Lung (tissue), 11 donors: ENCODE results near the gene CFB. TPM values are rescaled to one million over a fixed set of nuclear protein-coding genes. Genes with fewer than 3 reads are reported as not detected.
"Not testable (repeated sequence)": the region's sequence is repeated elsewhere in the genome, so short reads cannot be mapped to it uniquely, and the experiment has no call there.

ENCODE experiments used
- ATAC-seq: fragments of 200-7000 bp; cut with Tn5 transposase; one replicate; pipeline ENCODE4 v1.9.1; 2020; ENCODE audit warnings: moderate number of reproducible peaks; ENCODE audit not compliant: insufficient read depth, low FRiP score
- DNase-seq, 3 donors: peaks; one replicate each; pipeline ENCODE4 v3.0.0-alpha.2; 2013 to 2017
- H3K27ac ChIP-seq, 2 donors: one replicate each; pipeline ENCODE4 v1.5.1; 2013; ENCODE audit warnings: mild to moderate bottlenecking in 2 of 2, moderate library complexity in 2 of 2, control low read depth in 1 of 2, inconsistent platforms in 1 of 2, low read depth in 1 of 2, low read length in 1 of 2
- H3K27me3 ChIP-seq, 3 donors: one replicate each; pipeline ENCODE4 v1.5.1; 2013; ENCODE audit warnings: low read length in 2 of 3; ENCODE audit not compliant: control insufficient read depth in 3 of 3, insufficient read depth in 3 of 3
- H3K36me3 ChIP-seq, 4 donors: one replicate each; pipeline ENCODE4 v1.5.1; 2013; ENCODE audit warnings: low read length in 4 of 4, mild to moderate bottlenecking in 1 of 4, moderate library complexity in 1 of 4; ENCODE audit not compliant: control insufficient read depth in 4 of 4, insufficient read depth in 4 of 4
- H3K4me1 ChIP-seq, 5 donors: one replicate each; pipeline ENCODE4 v1.5.1; 2013; ENCODE audit warnings: low read length in 5 of 5, mild to moderate bottlenecking in 2 of 5, moderate library complexity in 1 of 5; ENCODE audit not compliant: control insufficient read depth in 5 of 5, insufficient read depth in 5 of 5
- H3K4me3 ChIP-seq: one replicate; pipeline ENCODE4 v1.5.1; 2013; ENCODE audit warnings: mild to moderate bottlenecking, control low read depth, moderate library complexity
- H3K9ac ChIP-seq, 2 donors: one replicate each; pipeline ENCODE4 v1.5.1; 2013; ENCODE audit warnings: low read length in 2 of 2, control low read depth in 1 of 2; ENCODE audit not compliant: insufficient read depth in 1 of 2
- H3K9me3 ChIP-seq, 4 donors: one replicate each; pipeline ENCODE4 v1.5.1; 2013; ENCODE audit warnings: low read length in 3 of 4, mild to moderate bottlenecking in 1 of 4, moderate library complexity in 1 of 4; ENCODE audit not compliant: control insufficient read depth in 4 of 4, insufficient read depth in 3 of 4
- WGBS, 2 donors: extraction: QIAGEN DNeasy Blood & Tissue Kit; methylation state at CpG; one replicate each; pipeline ENCODE4 v1.1.7; 2013; 5-methylcytosine and 5-hydroxymethylcytosine counted together
- polyA plus RNA-seq, 2 donors: library from polyadenylated mRNA; stranded (reverse); fragments of 200-250 nt; gene quantifications; one replicate each; pipeline ENCODE4 v1.2.1, GENCODE V29; 2013
- small RNA-seq: library from RNA; depleted of rRNA; stranded (forward); fragments of <200 nt; gene quantifications from one replicate; pipeline ENCODE3, GENCODE V24; 2014; ENCODE audit warnings: low replicate concordance
- total RNA-seq, 2 donors: library from RNA; depleted of rRNA in 1 of 2; stranded (reverse); fragments of >200 nt in 1 of 2; gene quantifications; one replicate each; pipeline ENCODE4 v1.2.1, GENCODE V29; 2014 to 2021
- donor health status: Bipolar disorder and iron deficiency.
- donor health status: healthy.
- donor health status: DM: yes; HTN: yes; CAD: no.

Gene CFB
- total and polyA plus RNA-seq, 4 donors = 173 to 297 (median 234) TPM

GRCh38 chr6:31994421-31994820, 48.5 kb downstream of the CFB start:
- H3K9me3 ChIP-seq, H3K27me3 ChIP-seq, H3K36me3 ChIP-seq, H3K27ac ChIP-seq, DNase-seq, H3K9ac ChIP-seq, ATAC-seq, H3K4me3 ChIP-seq, H3K4me1 ChIP-seq: not testable (repeated sequence)
- 97 to 100% methylated on average over 7 to 9 of the region's 14 CpGs for whole genome bisulfite sequencing, 2 donors

DNA sequence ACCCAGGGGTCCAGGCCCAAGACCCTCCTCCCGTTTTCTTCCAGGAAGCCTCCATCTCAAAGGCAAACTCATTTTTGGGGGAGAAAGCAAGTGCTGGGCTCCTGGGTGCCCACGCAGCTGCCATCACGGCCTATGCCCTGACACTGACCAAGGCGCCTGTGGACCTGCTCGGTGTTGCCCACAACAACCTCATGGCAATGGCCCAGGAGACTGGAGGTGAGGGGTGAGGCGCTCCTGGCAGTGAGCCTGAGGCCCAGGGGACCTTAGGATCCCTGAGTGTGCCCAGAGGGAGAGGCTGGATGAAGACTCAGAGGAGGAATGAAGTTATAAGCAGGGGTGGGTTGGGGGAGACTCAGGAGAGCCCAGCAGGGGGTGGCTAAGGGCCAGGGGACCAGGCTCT, 50.5 kb downstream of the CFB start:
- H3K27ac ChIP-seq, H3K4me3 ChIP-seq, H3K27me3 ChIP-seq, H3K9me3 ChIP-seq, ATAC-seq, H3K36me3 ChIP-seq, H3K9ac ChIP-seq, DNase-seq, H3K4me1 ChIP-seq: not testable (repeated sequence)
- WGBS, 2 donors = 91 to 96% methylated on average over 5 to 6 of the region's 6 CpGs

Small RNA genes lying within 50 kb of the gene (small RNA-seq; reads per million reads assigned to genes)
- gene AL645922.1 = not detected

Other genes starting within 250 kb of the CFB start
Only the 30 nearest of the 37 such genes appear.
- not detected for gene LY6G6C, start 224.3 kb upstream of the CFB start, total RNA-seq
- under 1 TPM; 0.14 to 0.16 TPM for gene LY6G6C, start 224.3 kb upstream of the CFB start, polyA plus RNA-seq
- 1 to 10 TPM in 1 of 2 donors, under 1 TPM in 1; 0.64 to 1.1 TPM for gene MPIG6B, start 222.7 kb upstream of the CFB start, total RNA-seq
- gene MPIG6B, start 222.7 kb upstream of the CFB start, polyA plus RNA-seq = 1 to 10 TPM in 1 of 2 donors, under 1 TPM in 1; 0.45 to 2.3 TPM
- gene DDAH2, start 216.8 kb upstream of the CFB start, total RNA-seq = 10 to 100 TPM; 60.3 to 80.0 TPM
- 100 to 1,000 TPM; 103 to 130 TPM for gene DDAH2, start 216.8 kb upstream of the CFB start, polyA plus RNA-seq
- gene CLIC1, start 209.6 kb upstream of the CFB start, total RNA-seq = 100 to 1,000 TPM; 231 to 368 TPM
- gene CLIC1, start 209.6 kb upstream of the CFB start, polyA plus RNA-seq = 100 to 1,000 TPM; 387 to 763 TPM
- 10 to 100 TPM; 11.6 to 17.8 TPM for gene MSH5, start 206.1 kb upstream of the CFB start, total RNA-seq
- gene MSH5, start 206.1 kb upstream of the CFB start, polyA plus RNA-seq = 10 to 100 TPM in 1 of 2 donors, 1 to 10 TPM in 1; 4.5 to 15.1 TPM
- gene SAPCD1, start 183.4 kb upstream of the CFB start, total RNA-seq = 1 to 10 TPM; 1.7 to 4.4 TPM
- gene SAPCD1, start 183.4 kb upstream of the CFB start, polyA plus RNA-seq = 1 to 10 TPM; 1.3 to 6.3 TPM
- gene VWA7, start 168.8 kb upstream of the CFB start, total RNA-seq = 10 to 100 TPM in 1 of 2 donors, 1 to 10 TPM in 1; 4.6 to 14.2 TPM
- gene VWA7, start 168.8 kb upstream of the CFB start, polyA plus RNA-seq = 1 to 10 TPM; 2.2 to 6.7 TPM
- 10 to 100 TPM; 32.2 to 95.4 TPM for gene VARS1, start 150.3 kb upstream of the CFB start, total RNA-seq
- gene VARS1, start 150.3 kb upstream of the CFB start, polyA plus RNA-seq = 10 to 100 TPM; 36.3 to 45.8 TPM
- gene LSM2, start 139.1 kb upstream of the CFB start, total RNA-seq = 10 to 100 TPM; 22.0 to 39.4 TPM
- gene LSM2, start 139.1 kb upstream of the CFB start, polyA plus RNA-seq = 10 to 100 TPM; 52.0 to 66.7 TPM
- 1 to 10 TPM; 1.9 to 2.3 TPM for gene HSPA1L, start 130.8 kb upstream of the CFB start, total RNA-seq
- 1 to 10 TPM; 1.0 to 1.2 TPM for gene HSPA1L, start 130.8 kb upstream of the CFB start, polyA plus RNA-seq
- 1,000 to 10,000 TPM in 1 of 2 donors, 100 to 1,000 TPM in 1; 118 to 1,149 TPM for gene HSPA1A, start 130.6 kb upstream of the CFB start, total RNA-seq
- gene HSPA1A, start 130.6 kb upstream of the CFB start, polyA plus RNA-seq = 100 to 1,000 TPM in 1 of 2 donors, 10 to 100 TPM in 1; 90.6 to 161 TPM
- 1,000 to 10,000 TPM in 1 of 2 donors, 10 to 100 TPM in 1; 99.7 to 1,377 TPM for gene HSPA1B, start 118.4 kb upstream of the CFB start, total RNA-seq
- gene HSPA1B, start 118.4 kb upstream of the CFB start, polyA plus RNA-seq = 10 to 100 TPM; 33.2 to 99.0 TPM
- 10 to 100 TPM; 53.2 to 71.3 TPM for gene NEU1, start 83.3 kb upstream of the CFB start, total RNA-seq
- 10 to 100 TPM; 69.6 to 82.5 TPM for gene NEU1, start 83.3 kb upstream of the CFB start, polyA plus RNA-seq
- gene SLC44A4, start 67.1 kb upstream of the CFB start, total RNA-seq = 100 to 1,000 TPM in 1 of 2 donors, 10 to 100 TPM in 1; 66.4 to 121 TPM
- gene SLC44A4, start 67.1 kb upstream of the CFB start, polyA plus RNA-seq = 10 to 100 TPM; 22.2 to 33.0 TPM
- 10 to 100 TPM; 37.6 to 43.4 TPM for gene EHMT2, start 48.4 kb upstream of the CFB start, total RNA-seq
- 10 to 100 TPM; 21.2 to 31.9 TPM for gene EHMT2, start 48.4 kb upstream of the CFB start, polyA plus RNA-seq
- 1 to 10 TPM; 6.4 to 7.3 TPM for gene ZBTB12, start 44.0 kb upstream of the CFB start, total RNA-seq
- gene ZBTB12, start 44.0 kb upstream of the CFB start, polyA plus RNA-seq = 1 to 10 TPM; 2.8 to 3.9 TPM
- 100 to 1,000 TPM in 1 of 2 donors, 10 to 100 TPM in 1; 28.6 to 194 TPM for gene C2, start 18.4 kb upstream of the CFB start, total RNA-seq
- gene C2, start 18.4 kb upstream of the CFB start, polyA plus RNA-seq = 100 to 1,000 TPM in 1 of 2 donors, 10 to 100 TPM in 1; 69.1 to 230 TPM
- 10 to 100 TPM; 57.5 to 69.0 TPM for gene NELFE, start 12.9 kb downstream of the CFB start, total RNA-seq
- gene NELFE, start 12.9 kb downstream of the CFB start, polyA plus RNA-seq = 10 to 100 TPM; 53.1 to 59.9 TPM
- gene SKIC2, start 13.1 kb downstream of the CFB start, total RNA-seq = 10 to 100 TPM; 28.1 to 70.6 TPM
- gene SKIC2, start 13.1 kb downstream of the CFB start, polyA plus RNA-seq = 10 to 100 TPM; 52.7 to 78.0 TPM
- gene DXO, start 26.0 kb downstream of the CFB start, total RNA-seq = 10 to 100 TPM; 11.9 to 18.7 TPM
- 10 to 100 TPM; 15.1 to 23.9 TPM for gene DXO, start 26.0 kb downstream of the CFB start, polyA plus RNA-seq
- gene C4A, start 36.0 kb downstream of the CFB start, total RNA-seq = 100 to 1,000 TPM in 1 of 2 donors, 10 to 100 TPM in 1; 82.6 to 183 TPM
- gene C4A, start 36.0 kb downstream of the CFB start, polyA plus RNA-seq = 100 to 1,000 TPM in 1 of 2 donors, 10 to 100 TPM in 1; 48.3 to 284 TPM
- 100 to 1,000 TPM; 168 to 170 TPM for gene C4B, start 68.7 kb downstream of the CFB start, total RNA-seq
- gene C4B, start 68.7 kb downstream of the CFB start, polyA plus RNA-seq = 100 to 1,000 TPM in 1 of 2 donors, 10 to 100 TPM in 1; 58.2 to 296 TPM
- gene CYP21A2, start 92.3 kb downstream of the CFB start, total RNA-seq = 1 to 10 TPM in 1 of 2 donors, under 1 TPM in 1; 0.43 to 1.5 TPM
- 1 to 10 TPM in 1 of 2 donors, under 1 TPM in 1; 0.48 to 1.9 TPM for gene CYP21A2, start 92.3 kb downstream of the CFB start, polyA plus RNA-seq
- gene TNXB, start 163.2 kb downstream of the CFB start, total RNA-seq = 100 to 1,000 TPM in 1 of 2 donors, 10 to 100 TPM in 1; 56.9 to 117 TPM
- 10 to 100 TPM; 21.3 to 99.8 TPM for gene TNXB, start 163.2 kb downstream of the CFB start, polyA plus RNA-seq
- gene ATF6B, start 182.2 kb downstream of the CFB start, total RNA-seq = 100 to 1,000 TPM in 1 of 2 donors, 10 to 100 TPM in 1; 50.3 to 101 TPM
- 10 to 100 TPM; 50.1 to 74.5 TPM for gene ATF6B, start 182.2 kb downstream of the CFB start, polyA plus RNA-seq
- 1 to 10 TPM; 2.5 to 4.2 TPM for gene FKBPL, start 184.2 kb downstream of the CFB start, total RNA-seq
- gene FKBPL, start 184.2 kb downstream of the CFB start, polyA plus RNA-seq = 1 to 10 TPM; 5.1 to 7.3 TPM
- gene PRRT1, start 205.8 kb downstream of the CFB start, total RNA-seq = 1 to 10 TPM in 1 of 2 donors, under 1 TPM in 1; 0.57 to 2.0 TPM
- gene PRRT1, start 205.8 kb downstream of the CFB start, polyA plus RNA-seq = 1 to 10 TPM in 1 of 2 donors, under 1 TPM in 1; 0.53 to 1.4 TPM
- 100 to 1,000 TPM in 1 of 2 donors, 10 to 100 TPM in 1; 14.9 to 212 TPM for gene PPT2, start 208.0 kb downstream of the CFB start, total RNA-seq
- gene PPT2, start 208.0 kb downstream of the CFB start, polyA plus RNA-seq = 1 to 10 TPM; 5.7 to 7.3 TPM
- 10 to 100 TPM in 1 of 2 donors, 1 to 10 TPM in 1; 9.6 to 10.5 TPM for gene EGFL8, start 218.5 kb downstream of the CFB start, total RNA-seq
- gene EGFL8, start 218.5 kb downstream of the CFB start, polyA plus RNA-seq = 10 to 100 TPM in 1 of 2 donors, 1 to 10 TPM in 1; 3.8 to 10.9 TPM
- gene AGPAT1, start 230.0 kb downstream of the CFB start, total RNA-seq = 10 to 100 TPM; 24.7 to 52.6 TPM
- 10 to 100 TPM; 32.1 to 48.9 TPM for gene AGPAT1, start 230.0 kb downstream of the CFB start, polyA plus RNA-seq